Measurements from ENCODE around the gene LEMD3. TPM values are rescaled to one million over a fixed set of nuclear protein-coding genes. Genes with fewer than 3 reads are reported as not detected.

Gene LEMD3
- total RNA-seq: 69.2 and 82.1 TPM in 2 replicates
- 17.3 and 21.8 TPM in 2 replicates for polyA plus RNA-seq

DNA sequence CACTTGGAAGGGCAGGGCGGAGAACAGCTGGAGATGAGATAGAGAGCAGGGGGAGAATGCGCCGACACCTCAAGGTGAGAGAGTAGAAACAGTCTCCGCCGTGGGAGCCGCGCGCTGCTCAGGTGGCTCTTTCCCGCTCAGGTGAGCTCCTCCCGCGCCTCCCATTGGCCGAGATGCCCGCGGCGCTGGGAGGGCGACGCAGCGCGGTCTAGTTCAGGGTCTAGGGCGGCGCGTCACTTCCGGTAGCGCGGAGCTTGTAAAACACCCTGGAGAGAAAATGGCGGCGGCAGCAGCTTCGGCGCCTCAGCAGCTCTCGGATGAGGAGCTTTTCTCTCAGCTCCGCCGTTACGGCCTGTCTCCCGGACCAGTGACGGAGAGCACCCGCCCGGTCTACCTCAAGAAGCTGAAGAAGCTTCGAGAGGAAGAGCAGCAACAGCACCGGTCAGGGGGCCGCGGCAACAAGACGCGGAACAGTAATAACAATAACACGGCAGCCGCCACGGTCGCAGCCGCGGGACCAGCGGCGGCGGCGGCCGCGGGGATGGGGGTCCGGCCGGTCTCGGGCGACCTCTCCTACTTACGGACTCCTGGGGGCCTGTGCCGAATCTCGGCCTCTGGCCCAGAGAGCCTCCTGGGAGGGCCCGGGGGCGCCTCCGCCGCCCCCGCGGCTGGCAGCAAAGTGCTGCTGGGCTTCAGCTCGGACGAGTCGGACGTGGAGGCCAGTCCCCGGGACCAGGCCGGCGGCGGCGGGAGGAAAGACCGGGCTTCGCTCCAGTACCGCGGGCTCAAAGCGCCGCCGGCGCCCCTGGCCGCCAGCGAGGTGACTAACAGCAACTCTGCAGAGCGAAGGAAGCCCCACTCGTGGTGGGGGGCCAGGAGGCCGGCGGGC is at the start of gene LEMD3:
TSS of gene LEMD3 (plus strand) at position 264 of the 889 bp plus-strand sequence. CDS start at position 278, 14 bp downstream.
- DNase-seq (ENCODE audit: low read depth in 1 of 2, low spot score in 1 of 2): peak; percentile 91 to 98
- TF ChIP-seq, protein P1, sequence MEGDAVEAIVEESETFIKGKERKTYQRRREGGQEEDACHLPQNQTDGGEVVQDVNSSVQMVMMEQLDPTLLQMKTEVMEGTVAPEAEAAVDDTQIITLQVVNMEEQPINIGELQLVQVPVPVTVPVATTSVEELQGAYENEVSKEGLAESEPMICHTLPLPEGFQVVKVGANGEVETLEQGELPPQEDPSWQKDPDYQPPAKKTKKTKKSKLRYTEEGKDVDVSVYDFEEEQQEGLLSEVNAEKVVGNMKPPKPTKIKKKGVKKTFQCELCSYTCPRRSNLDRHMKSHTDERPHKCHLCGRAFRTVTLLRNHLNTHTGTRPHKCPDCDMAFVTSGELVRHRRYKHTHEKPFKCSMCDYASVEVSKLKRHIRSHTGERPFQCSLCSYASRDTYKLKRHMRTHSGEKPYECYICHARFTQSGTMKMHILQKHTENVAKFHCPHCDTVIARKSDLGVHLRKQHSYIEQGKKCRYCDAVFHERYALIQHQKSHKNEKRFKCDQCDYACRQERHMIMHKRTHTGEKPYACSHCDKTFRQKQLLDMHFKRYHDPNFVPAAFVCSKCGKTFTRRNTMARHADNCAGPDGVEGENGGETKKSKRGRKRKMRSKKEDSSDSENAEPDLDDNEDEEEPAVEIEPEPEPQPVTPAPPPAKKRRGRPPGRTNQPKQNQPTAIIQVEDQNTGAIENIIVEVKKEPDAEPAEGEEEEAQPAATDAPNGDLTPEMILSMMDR (IDR thresholded peaks at IDR 0.05; ENCODE audit: low read depth, low read length): no peak
- Histone ChIP-seq H3K4me1 (ENCODE audit: low read depth) (peaks cover 34% of the 10 kb centered on the region), H3K27me3 (peaks cover 11% of the 10 kb centered on the region), H3K36me3 (no peaks in the 10 kb centered on the region), H3K9me3 (ENCODE audit: low read depth) (no peaks in the 10 kb centered on the region), H3K27ac (peak within 1 kb of the TSS; percentile 96), H3K4me3 (peak within 1 kb of the TSS; percentile 93)

DNA sequence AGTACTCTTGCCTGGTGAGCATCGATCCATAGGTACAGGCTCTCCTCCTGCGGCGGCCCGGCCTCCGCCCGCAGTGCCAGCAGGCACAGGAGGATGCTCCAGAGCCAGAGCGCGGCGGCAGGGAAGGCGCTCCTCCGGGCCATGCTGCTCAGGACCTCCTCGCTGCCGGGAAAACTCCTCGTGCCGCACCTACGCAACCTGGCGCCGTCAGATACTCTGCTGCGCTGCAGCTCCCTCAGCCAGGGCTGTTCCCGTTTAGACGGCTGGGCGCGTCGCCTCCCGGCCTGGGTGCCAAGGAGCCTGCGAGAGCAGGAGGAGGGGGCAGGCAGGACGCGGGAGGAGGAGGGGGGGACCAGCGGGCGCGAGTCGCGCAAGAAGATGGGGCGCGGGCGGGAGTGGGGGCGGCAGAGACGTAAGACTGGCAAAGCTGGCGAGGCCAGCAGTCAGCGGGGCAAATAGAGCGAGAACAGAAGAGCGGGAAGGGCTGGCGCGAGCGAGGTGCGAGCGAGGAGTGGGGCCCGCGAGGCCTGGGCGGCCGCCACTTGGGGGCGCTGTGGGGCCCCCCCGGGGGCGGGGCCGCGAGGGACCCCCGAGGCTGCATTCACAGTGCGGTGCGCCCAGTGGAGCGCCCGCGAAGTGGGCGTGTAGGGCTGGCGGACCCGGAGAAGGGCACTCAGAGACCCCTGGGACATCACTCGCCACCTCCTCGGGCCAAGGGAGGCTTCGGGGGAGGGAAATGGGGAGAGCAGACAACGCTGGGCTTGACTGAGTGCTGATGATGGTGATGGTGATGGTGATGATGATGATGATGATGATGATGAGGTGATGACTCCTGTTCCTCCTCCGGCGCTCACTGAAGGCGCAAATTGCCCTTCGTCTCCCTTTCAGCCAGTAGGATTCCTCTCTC is 48.1 kb upstream of the LEMD3 start, which contains the start of gene WIF1:
TSS of gene WIF1 (minus strand) at position 257 of the 907 bp plus-strand sequence. CDS start at position 143, 114 bp downstream.
- Histone ChIP-seq H3K36me3 (no peaks in the 10 kb centered on the region), H3K27ac (no peak within 1 kb of the TSS), H3K9me3 (ENCODE audit: low read depth) (no peaks in the 10 kb centered on the region), H3K4me3 (peak within 1 kb of the TSS; percentile 14), H3K27me3 (peaks cover 80% of the 10 kb centered on the region), H3K4me1 (ENCODE audit: low read depth) (peaks cover 6% of the 10 kb centered on the region)
- peak; percentile 4 to 50 for DNase-seq (ENCODE audit: low read depth in 1 of 2, low spot score in 1 of 2)
- TF ChIP-seq, protein P1 (IDR thresholded peaks at IDR 0.05; ENCODE audit: low read depth, low read length): peak; percentile 33

DNA sequence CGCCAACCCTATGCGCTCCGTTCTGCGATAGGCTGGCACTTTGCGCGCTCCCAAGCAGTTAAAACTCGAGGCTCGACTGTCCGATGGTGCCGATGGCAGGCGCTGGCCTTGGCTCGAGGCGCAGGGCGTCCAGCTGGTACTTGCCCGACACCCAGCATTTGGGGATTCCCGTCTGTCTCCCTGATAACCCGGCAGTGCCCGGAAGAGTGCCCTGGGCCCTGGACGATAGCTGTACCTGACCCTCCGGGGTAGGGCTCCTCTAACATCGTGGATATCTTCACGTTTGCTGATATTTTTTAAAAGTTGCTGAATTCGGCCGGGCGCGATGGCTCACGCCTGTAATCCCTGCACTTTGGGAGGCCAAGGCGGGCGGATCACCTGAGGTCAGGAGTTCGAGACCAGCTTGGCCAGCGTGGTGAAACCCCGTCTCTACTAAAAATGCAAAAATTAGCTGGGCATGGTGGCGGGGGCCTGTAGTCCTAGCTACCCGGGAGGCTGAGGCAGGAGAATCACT is 47.4 kb upstream of the LEMD3 start:
- TF ChIP-seq, protein P1 (IDR thresholded peaks at IDR 0.05; ENCODE audit: low read depth, low read length): no peak
- Histone ChIP-seq H3K27ac (no peak overlapping the region), H3K4me1 (ENCODE audit: low read depth) (peaks cover 13% of the 10 kb centered on the region), H3K27me3 (peaks cover 79% of the 10 kb centered on the region), H3K4me3 (no peak overlapping the region), H3K9me3 (ENCODE audit: low read depth) (no peaks in the 10 kb centered on the region), H3K36me3 (no peaks in the 10 kb centered on the region)
- DNase-seq (ENCODE audit: low read depth in 1 of 2, low spot score in 1 of 2): no peak

DNA sequence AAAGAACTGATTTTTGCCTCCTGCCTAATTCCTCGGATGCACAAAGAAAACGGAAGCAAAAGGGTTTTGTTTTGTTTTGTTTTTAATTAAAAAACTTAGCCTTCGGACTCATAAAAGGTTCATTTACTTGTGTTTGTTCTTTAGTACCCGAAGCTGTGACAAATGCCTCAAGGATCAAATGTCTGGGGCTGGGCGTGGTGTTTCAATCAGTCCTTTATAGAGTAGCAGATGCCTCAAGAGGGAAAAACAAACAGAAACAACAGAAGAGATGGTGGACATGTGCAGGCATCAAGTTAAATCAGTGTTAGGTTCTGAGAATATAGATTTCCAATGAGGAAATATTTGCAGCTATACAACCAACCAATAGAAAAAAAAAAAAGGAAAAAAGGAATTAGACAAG is 46.7 kb upstream of the LEMD3 start:
- DNase-seq (ENCODE audit: low read depth in 1 of 2, low spot score in 1 of 2): no peak
- Histone ChIP-seq H3K36me3 (no peaks in the 10 kb centered on the region), H3K27me3 (peaks cover 72% of the 10 kb centered on the region), H3K9me3 (ENCODE audit: low read depth) (no peaks in the 10 kb centered on the region), H3K27ac (no peak overlapping the region), H3K4me1 (ENCODE audit: low read depth) (peaks cover 14% of the 10 kb centered on the region), H3K4me3 (no peak overlapping the region)
- TF ChIP-seq, protein P1 (IDR thresholded peaks at IDR 0.05; ENCODE audit: low read depth, low read length): no peak

DNA sequence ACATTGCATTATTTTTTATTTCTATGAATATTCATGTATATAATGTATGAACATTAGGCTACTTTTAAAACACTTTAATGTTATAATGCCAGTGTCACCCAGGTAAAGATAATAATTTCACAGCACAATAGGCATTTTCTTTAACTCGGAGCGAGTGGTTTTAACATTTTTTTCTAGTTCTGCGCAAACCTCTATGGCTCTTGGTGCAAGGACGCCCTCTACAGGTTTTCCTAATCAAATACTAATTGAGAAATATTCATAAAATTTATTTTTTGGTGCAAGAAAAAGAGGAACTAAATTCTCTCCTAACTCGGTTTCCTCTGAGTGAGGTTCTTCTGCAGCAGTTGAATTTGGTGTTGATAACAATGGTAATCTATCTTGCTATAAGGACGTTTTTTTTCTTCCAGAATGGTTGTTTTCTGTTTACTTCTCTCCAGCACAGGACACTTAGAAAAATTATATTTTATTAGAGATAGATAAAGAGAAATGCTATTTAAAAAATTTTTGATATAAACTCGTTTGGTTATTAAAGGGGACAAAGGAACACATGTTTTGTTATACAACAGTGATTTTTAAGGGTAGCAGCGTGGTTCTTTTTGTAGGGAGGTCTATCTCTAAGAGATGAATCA is 45.8 kb upstream of the LEMD3 start:
- Histone ChIP-seq H3K9me3 (ENCODE audit: low read depth) (no peaks in the 10 kb centered on the region), H3K27me3 (peaks cover 64% of the 10 kb centered on the region), H3K27ac (no peak overlapping the region), H3K36me3 (no peaks in the 10 kb centered on the region), H3K4me3 (no peak overlapping the region), H3K4me1 (ENCODE audit: low read depth) (peaks cover 14% of the 10 kb centered on the region)
- peak; percentile 59 to 68 for DNase-seq (ENCODE audit: low read depth in 1 of 2, low spot score in 1 of 2)
- TF ChIP-seq, protein P1 (IDR thresholded peaks at IDR 0.05; ENCODE audit: low read depth, low read length): peak; percentile 74
